Activated CD8-positive, alpha-beta T cell treated with anti-CD3 and anti-CD28 coated beads for 36 hours (primary cell): Measurements from ENCODE around the gene UBR2. TPM values are rescaled to one million over a fixed set of nuclear protein-coding genes. Genes with fewer than 3 reads are reported as not detected.
A peak's percentile ranks its signal among the peaks of the same experiment; 100 is the strongest.

Experiments
- ATAC-seq: fragments of 200-7000 bp; cut with Tn5 transposase; one replicate; pipeline ENCODE4 v1.10.0; 2021; ENCODE audit warnings: mild to moderate bottlenecking, moderate library complexity
- CTCF ChIA-PET: fragments of 350-600 bp; sonication (Branson Sonifier 250); formaldehyde crosslinking; loops from one replicate; lab custom pipeline; 2021; ENCODE audit warnings: antibody characterized with exemption; lab: Charles Lee
- POLR2A ChIA-PET: fragments of 350-600 bp; sonication (Branson Sonifier 250); formaldehyde crosslinking; loops from one replicate; lab custom pipeline; 2021; ENCODE audit warnings: antibody characterized with exemption; lab: Charles Lee
- DNase-seq: peaks from one replicate; pipeline ENCODE4 v3.0.0-alpha.2; 2020
- H3K27ac Mint-ChIP-seq: one replicate; pipeline ENCODE4 v1.8.0; 2021; ENCODE audit warnings: mild to moderate bottlenecking, mixed read lengths
- H3K27me3 Mint-ChIP-seq: one replicate; pipeline ENCODE4 v1.8.0; 2021; ENCODE audit warnings: mixed read lengths
- H3K36me3 Mint-ChIP-seq: one replicate; pipeline ENCODE4 v1.8.0; 2021; ENCODE audit warnings: low read depth, mixed read lengths
- H3K4me1 Mint-ChIP-seq: one replicate; pipeline ENCODE4 v1.8.0; 2021; ENCODE audit warnings: low read depth, mixed read lengths
- H3K4me3 Mint-ChIP-seq: one replicate; pipeline ENCODE4 v1.8.0; 2021; ENCODE audit warnings: mild to moderate bottlenecking, moderate library complexity, mixed read lengths
- H3K9me3 Mint-ChIP-seq: one replicate; pipeline ENCODE4 v1.8.0; 2021; ENCODE audit warnings: mixed read lengths
- intact Hi-C: fragments of 100-400 bp; cut with micrococcal nuclease; formaldehyde crosslinking; loops from one replicate; pipeline ENCODE4 v1.10.0; 2022
- total RNA-seq, 2 experiments: library from RNA; stranded (reverse); gene quantifications; one replicate each; pipeline ENCODE4 v1.2.3, GENCODE V29; 2021
- TF ChIP-seq, protein P1 (sequence below): fragments of 200-600 bp; IDR thresholded peaks from one replicate; pipeline ENCODE4 v1.8.0; 2022; ENCODE audit warnings: antibody characterized with exemption, mild to moderate bottlenecking

The UBR2 gene
- total RNA-seq, 2 experiments from 2014 or later = 24.5 to 25.8 TPM

DNA sequence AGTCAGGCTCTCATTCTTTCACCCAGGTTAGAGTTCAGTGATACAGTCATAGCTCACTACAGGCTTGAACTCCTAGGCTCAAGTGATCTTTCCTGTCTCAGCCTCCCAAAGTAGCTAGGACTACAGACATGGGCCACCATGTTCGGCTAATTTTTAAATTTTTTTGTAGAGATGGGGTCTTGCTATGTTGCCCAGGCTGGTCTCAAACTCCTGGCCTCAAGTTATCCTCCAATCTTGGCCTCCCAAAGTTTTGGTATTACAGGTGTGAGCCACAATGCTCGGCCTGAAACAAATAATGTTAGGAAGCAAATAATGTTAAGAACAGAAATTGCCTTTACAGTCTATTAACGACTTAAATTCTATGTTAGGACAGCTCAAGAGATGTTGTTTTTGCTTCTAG is 1.8 kb upstream of the UBR2 start:
- ATAC-seq (no peak), DNase-seq (no peak)
- peaks cover 11% of the 10 kb centered on the region for H3K36me3 Mint-ChIP-seq
- intact Hi-C loops = no loop called here
- no peaks in the 10 kb centered on the region for H3K9me3 Mint-ChIP-seq
- no peak overlapping the region for H3K4me3 Mint-ChIP-seq
- H3K27me3 Mint-ChIP-seq = peaks cover 1% of the 10 kb centered on the region
- peaks cover 14% of the 10 kb centered on the region for H3K4me1 Mint-ChIP-seq
- TF ChIP-seq, protein P1, sequence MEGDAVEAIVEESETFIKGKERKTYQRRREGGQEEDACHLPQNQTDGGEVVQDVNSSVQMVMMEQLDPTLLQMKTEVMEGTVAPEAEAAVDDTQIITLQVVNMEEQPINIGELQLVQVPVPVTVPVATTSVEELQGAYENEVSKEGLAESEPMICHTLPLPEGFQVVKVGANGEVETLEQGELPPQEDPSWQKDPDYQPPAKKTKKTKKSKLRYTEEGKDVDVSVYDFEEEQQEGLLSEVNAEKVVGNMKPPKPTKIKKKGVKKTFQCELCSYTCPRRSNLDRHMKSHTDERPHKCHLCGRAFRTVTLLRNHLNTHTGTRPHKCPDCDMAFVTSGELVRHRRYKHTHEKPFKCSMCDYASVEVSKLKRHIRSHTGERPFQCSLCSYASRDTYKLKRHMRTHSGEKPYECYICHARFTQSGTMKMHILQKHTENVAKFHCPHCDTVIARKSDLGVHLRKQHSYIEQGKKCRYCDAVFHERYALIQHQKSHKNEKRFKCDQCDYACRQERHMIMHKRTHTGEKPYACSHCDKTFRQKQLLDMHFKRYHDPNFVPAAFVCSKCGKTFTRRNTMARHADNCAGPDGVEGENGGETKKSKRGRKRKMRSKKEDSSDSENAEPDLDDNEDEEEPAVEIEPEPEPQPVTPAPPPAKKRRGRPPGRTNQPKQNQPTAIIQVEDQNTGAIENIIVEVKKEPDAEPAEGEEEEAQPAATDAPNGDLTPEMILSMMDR = no peak
- H3K27ac Mint-ChIP-seq = no peak overlapping the region
- ChIA-PET POLR2A (no interaction called here), CTCF (interaction anchor here (1.2 to 5.5 kb wide), 3 partner anchors 15 to 302 kb away, joined by 3 to 57 read pairs (median 6); no protein-coding TSS in a partner anchor)

DNA sequence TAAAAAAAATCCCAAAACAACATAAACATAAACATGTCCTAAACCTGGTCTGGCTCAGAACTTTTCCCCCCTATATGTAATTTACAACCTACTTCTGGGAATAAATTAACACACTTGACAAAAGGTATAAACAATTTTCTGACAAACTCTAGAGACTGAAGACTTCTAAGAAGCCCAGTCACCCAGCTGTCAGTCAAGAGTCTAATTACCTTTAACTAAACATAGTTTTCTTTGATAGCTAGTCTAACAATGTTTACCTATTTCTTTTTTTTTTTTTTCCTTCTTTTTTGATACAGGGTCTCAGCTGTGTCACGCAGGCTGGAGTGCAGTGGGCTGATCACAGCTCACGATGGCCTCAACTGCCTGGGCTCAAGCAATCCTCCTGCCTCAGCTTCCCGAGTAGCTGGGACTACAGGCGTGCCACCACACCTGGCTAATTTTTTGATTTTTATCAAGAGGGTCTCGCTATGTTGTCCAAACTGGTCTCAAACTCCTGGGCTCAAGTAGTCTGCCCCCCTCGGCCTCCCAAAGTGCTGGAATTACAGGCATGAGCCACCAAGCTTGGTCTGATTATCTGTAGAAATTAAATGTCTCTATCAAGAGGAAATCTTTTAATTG is 932 bp upstream of the UBR2 start:
- no peaks in the 10 kb centered on the region for H3K9me3 Mint-ChIP-seq
- H3K4me1 Mint-ChIP-seq = peaks cover 17% of the 10 kb centered on the region
- ChIA-PET POLR2A (interaction anchor here (0.6 to 1.1 kb wide), 3 partner anchors 16 to 919 kb away, joined by 3 to 5 read pairs (median 3); partner anchors contain the start of gene BICRAL), CTCF (interaction anchor here (0.7 to 5.5 kb wide), 7 partner anchors 8 to 305 kb away, joined by 3 to 57 read pairs (median 6); no protein-coding TSS in a partner anchor)
- ATAC-seq (no peak), DNase-seq (no peak)
- intact Hi-C loops = no loop called here
- TF ChIP-seq, protein P1 = no peak
- peaks cover 1% of the 10 kb centered on the region for H3K27me3 Mint-ChIP-seq
- peak overlapping the region; percentile 95 for H3K4me3 Mint-ChIP-seq
- peaks cover 15% of the 10 kb centered on the region for H3K36me3 Mint-ChIP-seq
- H3K27ac Mint-ChIP-seq = peak overlapping the region; percentile 93

DNA sequence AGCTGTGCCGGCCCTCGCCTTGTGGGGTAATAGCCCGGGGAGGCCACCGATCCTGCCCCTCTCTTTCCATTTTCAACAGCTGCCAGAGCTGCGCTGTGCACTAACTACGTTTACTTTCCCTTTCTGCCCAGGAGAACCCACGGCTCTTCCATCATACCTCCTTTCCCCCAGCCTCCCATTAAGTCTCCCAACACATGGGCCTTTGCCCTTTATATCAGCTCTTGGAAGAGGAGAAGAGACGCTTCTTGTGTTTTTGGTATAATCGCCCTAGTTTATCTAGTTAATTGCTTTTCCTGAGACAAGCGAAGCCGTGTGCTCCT is 637 bp downstream of the UBR2 start:
- Mint-ChIP-seq H3K27ac (peak overlapping the region; percentile 93), H3K9me3 (no peaks in the 10 kb centered on the region), H3K4me3 (peak overlapping the region; percentile 95), H3K36me3 (peaks cover 25% of the 10 kb centered on the region), H3K27me3 (no peaks in the 10 kb centered on the region), H3K4me1 (peaks cover 28% of the 10 kb centered on the region)
- peak; percentile 12 for ATAC-seq
- ChIA-PET CTCF (interaction anchor here (0.9 to 5.5 kb wide), 12 partner anchors 8 to 316 kb away, joined by 3 to 57 read pairs (median 4); no protein-coding TSS in a partner anchor), POLR2A (interaction anchor here (0.6 to 1.7 kb wide), 12 partner anchors 8 to 782 kb away, joined by 3 to 5 read pairs (median 3); partner anchors contain the start of genes TBCC and TRERF1)
- intact Hi-C loops = no loop called here
- TF ChIP-seq, protein P1 = no peak
- DNase-seq = no peak

DNA sequence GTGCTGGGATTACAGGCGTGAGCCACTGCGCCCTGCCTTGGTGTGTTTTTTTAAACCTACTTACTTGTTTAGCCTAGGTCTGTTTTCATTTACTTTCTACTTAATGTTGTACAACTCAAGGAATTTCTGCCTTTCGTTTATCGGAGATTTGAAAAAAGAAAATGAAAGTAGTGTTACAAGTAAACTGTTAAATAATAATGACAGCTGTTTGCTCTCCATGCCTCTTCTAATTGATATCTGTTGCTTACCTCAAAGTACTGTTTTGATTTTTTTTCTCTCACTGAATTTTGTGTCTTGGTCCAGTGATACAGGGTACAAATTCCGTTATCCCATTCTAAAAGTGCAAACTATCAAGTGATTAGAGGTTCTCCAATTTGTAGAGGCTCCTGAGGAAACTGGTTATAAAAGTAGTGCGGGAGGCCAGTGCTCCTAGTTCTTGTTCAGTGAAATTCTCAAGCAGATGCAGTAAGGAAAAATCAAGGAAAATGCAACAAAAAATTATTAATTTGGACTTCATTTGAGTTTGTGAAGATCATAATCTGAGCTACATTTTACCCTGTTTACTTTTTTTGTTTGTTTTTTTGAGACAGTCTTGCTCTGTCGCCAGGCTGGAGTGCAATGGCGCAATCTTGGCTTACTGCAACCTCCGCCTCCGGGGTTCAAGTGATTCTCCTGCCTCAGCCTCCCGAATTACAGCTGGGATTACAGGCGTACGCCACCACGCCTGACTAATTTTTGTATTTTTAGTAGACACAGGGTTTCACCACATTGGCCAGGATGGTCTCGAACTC is 2.2 kb downstream of the UBR2 start:
- Mint-ChIP-seq H3K36me3 (peaks cover 26% of the 10 kb centered on the region), H3K27ac (peak overlapping the region; percentile 93), H3K4me3 (peak overlapping the region; percentile 95), H3K4me1 (peaks cover 32% of the 10 kb centered on the region), H3K9me3 (no peaks in the 10 kb centered on the region), H3K27me3 (no peaks in the 10 kb centered on the region)
- TF ChIP-seq, protein P1 = no peak
- ATAC-seq (no peak), DNase-seq (no peak)
- POLR2A ChIA-PET = interaction anchor here (0.8 to 1.7 kb wide), 5 partner anchors 13 to 350 kb away, joined by 3 to 4 read pairs (median 3); a partner anchor contains a TSS
- intact Hi-C loops = no loop called here
- CTCF ChIA-PET = interaction anchor here (1.0 to 1.8 kb wide), 2 partner anchors 8 to 18 kb away, joined by 3 to 9 read pairs; no protein-coding TSS in a partner anchor
